Stimulated activated CD4-positive, alpha-beta T cell treated with anti-CD3 and anti-CD28 coated beads, Interleukin-2, amount 100 ng/mL, for 4 hours (primary cell): ENCODE results near the gene TKFC.

ENCODE experiments used
- DNase-seq: peaks from one replicate; pipeline ENCODE4 v3.0.0-alpha.2; 2020; ENCODE audit warnings: low read depth

TKFC gene

DNA sequence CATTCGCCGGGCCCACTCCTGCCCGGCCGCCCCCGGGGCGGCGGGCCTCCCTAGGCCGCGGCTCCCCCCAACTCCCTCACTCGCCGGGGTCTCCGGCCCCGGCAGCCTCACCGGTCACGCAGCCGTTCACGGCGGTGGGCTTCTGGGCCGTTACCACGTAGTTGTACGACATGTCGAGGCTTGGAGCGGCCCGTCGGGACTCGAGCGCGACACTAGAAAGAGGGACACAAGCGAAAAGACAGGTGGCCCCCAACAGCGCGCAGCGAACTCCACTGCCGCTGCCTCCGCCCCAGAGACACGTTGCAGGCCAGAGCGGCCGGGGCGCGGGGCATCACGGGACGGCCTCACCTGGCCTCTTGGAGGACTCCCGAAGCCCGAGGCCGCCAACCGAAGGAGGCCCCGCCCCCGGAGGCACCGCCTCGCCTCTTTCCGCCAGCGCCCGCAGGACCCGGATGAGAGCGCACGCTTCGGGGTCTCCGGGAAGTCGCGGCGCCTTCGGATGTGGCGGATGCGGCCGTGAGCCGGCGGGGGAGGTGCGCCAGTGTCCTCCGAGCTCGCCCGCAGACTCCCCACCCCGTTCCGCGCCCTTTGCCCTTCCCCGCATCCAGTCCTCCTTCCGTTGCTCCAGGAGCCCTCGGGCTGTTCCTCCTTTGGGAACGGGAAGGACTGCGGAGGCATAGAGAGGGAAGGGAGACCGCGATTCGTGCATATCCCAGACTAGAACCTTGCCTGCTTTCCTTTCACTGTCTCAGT, at the start of gene TKFC, which contains the start of gene DDB1:
TKFC (plus strand) TSS at position 432 of the 753 bp plus-strand sequence. CDS start 1,501 bp downstream, outside the sequence.
DDB1 (minus strand) TSS at position 309 of the 753 bp plus-strand sequence; CDS start at position 172, 137 bp downstream.
- peak; percentile 96 for DNase-seq

- no peak for DNase-seq
These were observed 49.4 kb upstream of the TKFC start for GRCh38 chr11:61283613-61284012.

DNA sequence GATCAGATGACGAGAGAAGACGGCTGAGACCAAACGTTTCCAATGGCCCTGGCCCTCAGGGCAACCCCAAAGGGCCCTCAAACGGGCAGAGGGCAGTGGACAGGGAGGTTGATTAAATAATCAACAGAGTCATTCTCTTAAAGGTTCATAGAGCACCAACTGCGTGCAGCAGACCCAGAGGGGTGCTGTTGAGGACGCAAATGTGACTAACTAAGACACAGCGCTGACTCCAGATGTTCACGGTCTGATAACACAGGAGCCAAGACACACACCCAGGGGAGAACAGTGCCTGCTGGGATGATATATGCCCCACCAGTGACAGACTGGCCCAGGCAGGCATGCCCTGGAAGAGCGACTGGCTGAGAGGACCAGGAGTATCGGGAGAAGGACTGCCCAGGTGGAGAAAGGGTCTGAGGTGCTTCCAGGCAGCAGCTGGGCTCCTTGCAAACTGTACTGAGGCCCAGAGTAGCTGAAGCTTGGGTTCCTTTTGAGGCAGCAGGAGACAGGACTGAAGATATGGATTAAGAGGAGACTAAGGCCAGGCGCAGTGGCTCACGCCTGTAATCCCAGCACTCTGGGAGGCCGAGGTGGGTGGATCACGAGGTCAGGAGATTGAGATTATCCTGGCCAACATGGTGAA, 45.6 kb upstream of the TKFC start:
- DNase-seq: no peak

GRCh38 chr11:61290905-61291690, 41.9 kb upstream of the TKFC start:
- no peak for DNase-seq

DNA sequence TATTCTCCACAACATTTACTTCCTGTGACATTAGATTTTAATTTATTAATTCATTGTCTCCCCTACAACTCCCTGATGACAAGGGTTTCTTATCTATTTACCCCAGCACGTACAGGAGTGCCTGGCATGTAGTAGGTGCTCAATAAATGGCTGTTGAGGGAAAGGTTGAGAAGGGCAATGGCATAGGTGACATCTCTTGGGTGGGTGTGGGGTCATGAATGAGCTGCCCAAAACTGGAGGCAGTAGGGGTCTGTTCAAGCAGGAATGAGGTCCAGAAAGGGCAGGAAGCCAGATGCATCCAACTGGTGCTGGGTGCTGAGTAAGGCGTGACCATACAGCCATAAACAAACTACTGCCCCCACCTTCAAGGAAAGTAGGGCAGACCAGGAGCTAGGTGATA, 40.7 kb upstream of the TKFC start:
- DNase-seq: no peak

- DNase-seq: peak; percentile 44
These were observed 38.9 kb upstream of the TKFC start for GRCh38 chr11:61293867-61294716.

DNA sequence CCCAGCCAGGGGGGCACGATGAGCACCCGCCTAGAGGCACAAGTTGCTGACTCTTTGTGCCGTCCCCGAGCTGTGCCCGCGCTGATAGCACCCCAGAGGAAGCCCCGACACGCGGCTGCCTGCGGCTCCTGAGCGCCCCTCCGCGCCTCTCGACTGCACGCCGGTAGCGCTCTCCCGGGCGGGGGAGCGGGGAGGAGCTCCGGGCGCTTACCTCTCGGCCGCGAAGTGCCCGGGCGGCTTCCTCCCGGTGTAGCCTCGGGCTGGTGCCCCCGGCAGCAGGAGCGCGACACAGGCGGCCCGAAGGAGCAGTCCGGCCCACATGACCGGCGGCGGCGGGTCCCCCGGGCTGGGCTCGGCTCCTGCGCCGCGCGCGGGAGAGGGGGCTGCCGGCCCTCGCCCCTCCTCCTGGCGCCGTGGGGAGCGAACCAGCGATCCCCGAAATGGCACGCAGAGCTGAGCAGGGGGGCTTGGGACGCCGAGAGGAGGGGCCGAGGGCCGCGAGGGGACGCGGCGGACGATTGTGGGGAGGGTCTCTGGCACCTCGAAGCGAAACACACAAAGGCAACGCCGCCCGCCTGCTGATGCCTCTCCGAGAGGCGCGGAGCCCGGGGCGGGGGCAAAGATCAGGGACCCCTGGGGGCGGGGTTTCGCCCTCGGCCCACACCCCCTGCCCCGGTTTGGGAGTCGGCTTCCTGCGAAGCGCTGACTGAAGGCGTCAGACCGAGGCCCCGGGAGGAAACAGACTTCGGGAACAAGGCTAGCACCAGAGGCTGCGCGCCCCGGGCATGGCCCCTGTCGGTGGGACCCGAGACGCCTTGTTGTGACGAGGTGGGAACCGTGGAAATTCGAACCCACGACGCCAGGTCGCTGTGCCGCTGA, 38.1 kb upstream of the TKFC start, which contains the start of gene VWCE:
VWCE (minus strand) TSS at position 600 of the 879 bp plus-strand sequence; CDS start at position 321, 279 bp downstream.
- peak; percentile 66 for DNase-seq

- no peak for DNase-seq
These were observed 37.5 kb upstream of the TKFC start for GRCh38 chr11:61295596-61295926.

DNA sequence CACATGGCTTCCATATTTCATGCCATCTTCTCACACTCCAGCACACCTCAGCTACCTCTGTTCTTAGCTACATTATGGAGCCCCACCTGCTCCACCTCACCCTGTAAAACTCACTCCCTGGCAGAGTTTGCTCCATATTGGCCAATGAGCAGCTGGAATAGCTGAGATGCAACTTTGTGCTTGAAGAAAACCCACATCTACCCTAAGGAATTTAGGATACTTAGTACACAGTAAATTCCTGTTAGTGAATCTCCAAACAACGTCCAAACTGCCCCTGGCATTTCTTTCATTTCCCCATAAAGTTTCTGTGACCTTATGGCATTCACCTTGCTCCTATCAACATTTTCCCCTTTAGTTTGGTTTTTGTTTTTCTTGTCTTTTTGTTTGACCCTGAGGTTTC, 35.7 kb upstream of the TKFC start:
- no peak for DNase-seq

- DNase-seq: no peak
These were observed 35.3 kb upstream of the TKFC start for GRCh38 chr11:61297746-61298145.

GRCh38 chr11:61298663-61299244, 34.3 kb upstream of the TKFC start:
- no peak for DNase-seq

DNA sequence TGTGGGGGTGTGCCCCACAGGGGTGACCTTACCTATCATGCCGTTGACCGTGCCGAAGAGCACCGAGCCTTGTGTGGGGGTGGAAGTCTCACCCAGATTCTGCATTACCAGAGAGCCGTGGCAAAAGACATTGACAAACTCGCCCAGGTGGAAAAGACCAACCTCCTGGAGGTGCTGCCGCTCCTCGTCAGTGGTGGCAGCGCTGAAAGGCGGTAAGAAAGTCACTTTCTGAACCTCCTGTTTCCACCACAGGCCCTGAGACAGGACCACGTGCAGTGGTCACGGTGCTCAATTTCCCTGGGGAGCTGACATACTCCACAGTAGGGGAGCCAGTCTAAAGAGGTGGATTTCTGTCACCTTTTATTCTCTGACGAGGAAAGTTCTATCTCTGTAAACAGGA, 30.5 kb upstream of the TKFC start:
- DNase-seq: no peak

- DNase-seq: no peak
These were observed 29.3 kb upstream of the TKFC start for GRCh38 chr11:61303725-61304124.

- DNase-seq: no peak
These were observed 27.6 kb upstream of the TKFC start for GRCh38 chr11:61305417-61305816.

GRCh38 chr11:61306221-61306620, 26.8 kb upstream of the TKFC start:
- no peak for DNase-seq

DNA sequence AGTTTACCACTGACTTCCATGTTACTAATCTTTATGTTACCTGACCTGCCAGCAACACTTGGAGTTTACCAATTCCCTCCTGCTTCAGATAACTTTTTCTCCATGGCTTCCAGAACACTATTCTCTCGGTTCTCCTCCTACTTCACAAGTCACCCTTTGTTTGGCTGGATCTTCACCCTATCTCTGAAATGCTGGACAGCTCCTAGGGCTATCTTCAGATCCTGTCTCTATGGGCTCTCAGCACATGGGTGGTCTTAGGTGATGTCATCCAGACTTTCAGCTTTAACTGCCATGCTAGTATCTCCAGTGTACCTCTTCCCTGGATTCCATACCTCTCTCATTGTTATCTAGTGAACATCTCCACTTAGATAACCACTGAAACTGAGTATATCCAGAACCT, 25.7 kb upstream of the TKFC start:
- no peak for DNase-seq

- DNase-seq: no peak
These were observed 23.9 kb upstream of the TKFC start for GRCh38 chr11:61309141-61309540.

DNA sequence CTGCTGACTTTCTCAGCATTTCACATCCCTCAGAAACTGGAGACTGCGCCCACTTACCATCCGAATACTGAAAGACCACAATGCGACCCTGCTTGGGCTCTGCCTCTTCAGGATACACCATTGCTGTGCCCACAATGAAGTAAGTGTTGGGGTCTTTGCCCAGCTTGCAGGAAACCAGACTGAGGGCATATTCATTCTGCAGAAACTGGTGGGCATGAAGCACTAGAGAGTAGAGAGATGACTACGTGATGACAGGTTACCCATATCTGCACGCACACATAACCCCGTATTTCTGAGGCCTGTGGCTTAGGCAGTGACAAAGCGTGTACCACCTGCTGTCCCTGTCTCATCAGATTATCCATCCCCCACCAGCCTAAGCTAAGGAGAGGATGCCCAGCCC, 23.3 kb upstream of the TKFC start:
- DNase-seq: no peak

DNA sequence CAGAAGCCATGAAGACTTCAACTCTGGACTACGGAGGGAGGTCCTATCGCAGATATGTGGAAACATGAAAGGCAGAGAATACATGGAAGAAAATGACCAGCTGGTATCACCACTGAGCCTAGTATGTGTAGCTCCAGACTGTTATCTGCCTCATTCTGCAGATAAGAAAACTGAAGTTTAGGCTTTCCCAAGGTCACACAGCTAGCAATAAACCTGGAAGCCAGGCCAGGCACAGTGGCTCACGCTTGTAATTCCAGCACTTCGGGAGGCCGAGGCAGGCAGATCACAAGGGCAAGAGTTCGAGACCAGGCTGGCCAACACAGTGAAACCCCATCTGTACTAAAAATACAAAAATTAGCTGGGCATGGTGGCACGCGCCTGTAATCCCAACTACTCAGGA, 22.3 kb upstream of the TKFC start:
- DNase-seq: no peak

DNA sequence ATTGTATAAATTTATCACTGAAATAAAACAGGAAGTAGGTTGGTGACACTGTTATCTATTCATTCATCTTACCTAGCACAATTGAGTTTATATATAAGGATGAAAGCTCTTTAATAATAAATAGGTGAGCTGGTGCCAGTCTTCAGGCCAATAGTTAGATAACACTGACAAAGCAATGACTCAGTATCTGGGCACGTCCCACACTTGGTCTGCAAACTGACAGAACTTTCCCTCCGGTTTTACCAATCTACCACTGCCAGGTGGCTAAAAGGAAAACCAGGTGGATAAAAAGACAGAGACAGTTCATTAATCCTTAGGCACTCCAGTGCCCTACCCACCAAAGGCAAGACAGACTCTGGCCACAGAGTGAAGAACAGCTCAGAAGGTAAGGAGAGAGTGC, 17.8 kb upstream of the TKFC start:
- no peak for DNase-seq
